Neuronal stem cell (in vitro differentiated cells): ENCODE results near the gene WRAP73.

Source experiments
- DNase-seq: peaks from one replicate; pipeline ENCODE4 v3.0.0-alpha.2; 2013; ENCODE audit warnings: low spot score
- H2AFZ ChIP-seq: one replicate; pipeline ENCODE4 v1.6.1; 2013; ENCODE audit warnings: mild to moderate bottlenecking, low read length, inconsistent platforms
- H2AK5ac ChIP-seq: 2 replicates; pipeline ENCODE4 v1.6.1; 2013; ENCODE audit warnings: low read depth, mild to moderate bottlenecking, inconsistent platforms, low read length, moderate library complexity, mixed read lengths
- H2BK120ac ChIP-seq: 2 replicates; pipeline ENCODE4 v1.6.1; 2013; ENCODE audit warnings: low read depth, mild to moderate bottlenecking, inconsistent platforms, low read length, moderate library complexity, mixed read lengths
- H2BK12ac ChIP-seq: one replicate; pipeline ENCODE4 v1.6.1; 2013; ENCODE audit warnings: low read length, inconsistent platforms
- H2BK15ac ChIP-seq: 2 replicates; pipeline ENCODE4 v1.6.1; 2013; ENCODE audit warnings: mild to moderate bottlenecking, low read length, inconsistent platforms, mixed read lengths
- H2BK5ac ChIP-seq: one replicate; pipeline ENCODE4 v1.6.1; 2013; ENCODE audit warnings: inconsistent platforms, mild to moderate bottlenecking, low read length, moderate library complexity
- H3K14ac ChIP-seq: one replicate; pipeline ENCODE4 v1.6.1; 2013; ENCODE audit warnings: low read length, inconsistent platforms
- H3K18ac ChIP-seq: 2 replicates; pipeline ENCODE4 v1.6.1; 2013; ENCODE audit warnings: low read length, inconsistent platforms
- H3K23ac ChIP-seq: 2 replicates; pipeline ENCODE4 v1.6.1; 2013; ENCODE audit warnings: low read depth, mild to moderate bottlenecking, mixed read lengths, low read length, inconsistent platforms; ENCODE audit not compliant: poor library complexity
- H3K27ac ChIP-seq: replicated peaks from 3 replicates; pipeline ENCODE4 v1.5.1; 2013; ENCODE audit warnings: low read length, inconsistent platforms
- H3K27me3 ChIP-seq, 3 experiments: 2 replicates each; pipeline ENCODE4 v1.6.1; 2013; ENCODE audit warnings: low read length in 3 of 3, mild to moderate bottlenecking in 2 of 3, inconsistent platforms in 1 of 3, low read depth in 1 of 3, mixed read lengths in 1 of 3, moderate library complexity in 1 of 3; ENCODE audit not compliant: control insufficient read depth in 3 of 3, insufficient read depth in 3 of 3
- H3K36me3 ChIP-seq, 2 donors: replicated peaks in 1 of 2; 2 replicates each; pipeline ENCODE4 v1.6.1; 2013; ENCODE audit warnings: low read length in 2 of 2; ENCODE audit not compliant: control insufficient read depth in 2 of 2, insufficient read depth in 2 of 2
- H3K4ac ChIP-seq: 2 replicates; pipeline ENCODE4 v1.6.1; 2013; ENCODE audit warnings: inconsistent platforms, mild to moderate bottlenecking, low read length, moderate library complexity
- H3K4me1 ChIP-seq, 2 donors: 1 replicate in 1 of 2; 2 replicates in 1 of 2; pipeline ENCODE4 v1.6.1; 2013; ENCODE audit warnings: low read length in 2 of 2, low read depth in 1 of 2; ENCODE audit not compliant: control insufficient read depth in 2 of 2, insufficient read depth in 1 of 2
- H3K4me2 ChIP-seq: one replicate; pipeline ENCODE4 v1.6.1; 2013; ENCODE audit warnings: mild to moderate bottlenecking, low read length, inconsistent platforms; ENCODE audit not compliant: insufficient read depth, poor library complexity, severe bottlenecking
- H3K4me3 ChIP-seq, 2 donors: 2 replicates each; pipeline ENCODE4 v1.5.1; 2013; ENCODE audit warnings: low read length in 2 of 2, mild to moderate bottlenecking in 2 of 2, inconsistent platforms in 1 of 2, moderate library complexity in 1 of 2
- H3K79me1 ChIP-seq: one replicate; pipeline ENCODE4 v1.6.1; 2013; ENCODE audit warnings: low read depth, mild to moderate bottlenecking, inconsistent platforms, low read length, moderate library complexity
- H3K9ac ChIP-seq: one replicate; pipeline ENCODE4 v1.6.1; 2013; ENCODE audit warnings: mild to moderate bottlenecking, low read depth, low read length, inconsistent platforms; ENCODE audit not compliant: poor library complexity
- H3K9me3 ChIP-seq, 2 donors: replicated peaks in 1 of 2; 2 replicates each; pipeline versions ENCODE3 to v1.6.1; 2013; ENCODE audit warnings: low read length in 2 of 2, mild to moderate bottlenecking in 2 of 2, inconsistent platforms in 1 of 2, low read depth in 1 of 2, mixed read lengths in 1 of 2, moderate library complexity in 1 of 2; ENCODE audit not compliant: control insufficient read depth in 2 of 2, insufficient read depth in 1 of 2
- H4K8ac ChIP-seq: one replicate; pipeline ENCODE4 v1.6.1; 2013; ENCODE audit warnings: low read depth, mild to moderate bottlenecking, inconsistent platforms, low read length, moderate library complexity
- H4K91ac ChIP-seq: one replicate; pipeline ENCODE4 v1.6.1; 2013; ENCODE audit warnings: low read length, low read depth, mild to moderate bottlenecking, inconsistent platforms; ENCODE audit not compliant: poor library complexity
- WGBS, 2 donors: extraction: QIAGEN DNeasy Blood & Tissue Kit; methylation state at CpG; one replicate each; pipeline ENCODE4 v1.1.7; 2013; ENCODE audit warnings: missing lambda C conversion rate in 2 of 2, mixed read lengths in 1 of 2; ENCODE audit not compliant: insufficient read length in 2 of 2, insufficient replicate concordance in 1 of 2; ENCODE audit errors: extremely low coverage in 2 of 2; 5-methylcytosine and 5-hydroxymethylcytosine counted together

The WRAP73 gene

DNA sequence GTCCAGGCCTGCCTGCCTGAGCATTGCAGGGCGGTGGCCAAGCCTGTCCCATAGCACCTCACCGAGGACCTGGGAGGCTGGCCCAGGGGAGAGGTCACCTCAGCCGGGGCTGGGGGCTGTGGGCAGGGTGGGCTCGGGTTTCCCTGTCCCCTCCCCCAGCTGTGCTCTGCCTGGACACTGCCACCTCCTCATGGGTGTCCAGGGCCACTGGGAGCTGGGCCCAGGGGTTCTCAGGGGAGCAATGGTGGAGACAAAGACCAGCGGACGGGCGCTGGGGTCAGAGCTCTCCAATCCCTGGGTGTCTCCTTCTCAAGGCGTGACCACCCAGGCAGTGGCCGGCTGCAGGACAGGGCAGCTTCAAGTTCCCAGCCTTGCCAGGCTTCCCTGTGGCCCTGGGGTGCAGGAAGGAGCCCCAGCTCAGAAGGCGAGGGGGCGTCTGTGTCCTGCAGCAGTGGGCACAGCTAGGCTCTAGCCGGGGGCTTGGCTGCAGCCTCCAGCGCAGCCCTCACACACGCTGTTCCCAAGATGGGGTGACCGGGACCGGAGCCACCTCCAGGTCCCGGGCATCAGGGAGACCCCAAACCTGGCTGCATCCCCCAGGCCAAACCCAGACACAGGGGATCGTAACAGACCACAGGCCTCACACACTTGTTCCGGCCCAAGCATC is 31.5 kb upstream of the WRAP73 start:
- Histone ChIP-seq H4K91ac (no peak overlapping the region), H2AFZ (peak overlapping the region; percentile 28), H3K4me1 (peaks cover 0 to 11% of the 10 kb centered on the region in 2 donors), H3K9ac (peak overlapping the region; percentile 21), H2BK12ac (peak overlapping the region; percentile 88), H2BK5ac (peak overlapping the region; percentile 93), H3K18ac (peak overlapping the region; percentile 94), H2BK15ac (peak overlapping the region; percentile 96), H4K8ac (peak overlapping the region; percentile 65), H2AK5ac (peak overlapping the region; percentile 97), H3K4me3 (no peak overlapping the region), H3K4me2 (no peak overlapping the region), H2BK120ac (peak overlapping the region; percentile 72), H3K79me1 (peaks cover 2% of the 10 kb centered on the region), H3K4ac (peak overlapping the region; percentile 23), H3K27me3 (peaks cover 0 to 74% (median 16%) of the 10 kb centered on the region in 3 experiments), H3K9me3 (no peaks in the 10 kb centered on the region), H3K27ac (no peak overlapping the region), H3K36me3 (no peaks in the 10 kb centered on the region), H3K23ac (peak overlapping the region; percentile 94), H3K14ac (no peak overlapping the region)
- no CpG with 5 or more reads among the region's 19 CpGs for WGBS, 2 donors
- DNase-seq = no peak

DNA sequence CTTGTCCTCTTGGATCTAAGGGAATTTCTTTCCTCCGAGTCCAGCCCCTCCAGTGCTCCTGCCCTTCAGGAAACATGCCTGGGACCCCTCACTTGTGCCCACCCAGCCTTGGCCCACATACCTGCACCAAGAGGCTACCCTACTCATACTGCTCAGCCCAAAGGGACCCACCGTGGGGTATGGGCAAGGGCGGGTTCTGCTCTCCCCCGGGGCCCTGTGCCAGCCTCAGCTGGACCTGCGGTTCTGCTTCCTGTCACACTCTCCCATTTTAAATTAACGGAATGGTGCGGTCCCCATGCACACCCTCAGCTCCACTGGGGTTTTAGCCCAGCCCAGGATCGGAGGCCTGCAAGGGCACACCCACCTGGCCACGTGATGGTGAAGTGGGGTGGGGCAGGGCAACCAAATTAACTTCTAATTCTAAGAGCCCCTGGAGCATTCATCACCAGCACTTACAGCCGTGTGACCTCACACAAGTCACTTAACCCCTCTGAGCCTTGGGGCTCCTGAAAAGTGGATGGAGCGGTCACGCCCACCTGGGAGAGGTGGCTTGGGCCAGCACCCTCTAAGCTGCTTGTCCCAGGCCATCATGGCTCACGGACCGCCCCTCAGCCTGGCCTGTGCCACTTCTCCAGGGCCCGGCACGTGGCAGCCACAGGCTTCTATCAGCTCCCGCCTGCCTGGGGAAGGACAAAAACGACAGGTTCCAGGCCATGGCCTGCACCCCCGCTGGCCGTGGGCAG is 30.8 kb upstream of the WRAP73 start:
- Histone ChIP-seq H3K27ac (no peak overlapping the region), H3K27me3 (peaks cover 0 to 74% (median 14%) of the 10 kb centered on the region in 3 experiments), H3K23ac (peak overlapping the region; percentile 94), H3K4ac (no peak overlapping the region), H2BK120ac (peak overlapping the region; percentile 16), H2AFZ (peak overlapping the region; percentile 28), H4K91ac (no peak overlapping the region), H2BK12ac (peak overlapping the region; percentile 41), H3K18ac (peak overlapping the region; percentile 94), H3K9ac (no peak overlapping the region), H3K4me3 (no peak overlapping the region), H3K9me3 (no peaks in the 10 kb centered on the region), H2BK5ac (peak overlapping the region; percentile 93), H3K14ac (peak overlapping the region; percentile 67), H3K4me2 (no peak overlapping the region), H3K36me3 (no peaks in the 10 kb centered on the region), H2BK15ac (peak overlapping the region; percentile 96), H3K79me1 (peaks cover 2% of the 10 kb centered on the region), H3K4me1 (peaks cover 0 to 11% of the 10 kb centered on the region in 2 donors), H4K8ac (peak overlapping the region; percentile 65), H2AK5ac (peak overlapping the region; percentile 97)
- WGBS, 2 donors = no CpG with 5 or more reads among the region's 20 CpGs
- no peak for DNase-seq

DNA sequence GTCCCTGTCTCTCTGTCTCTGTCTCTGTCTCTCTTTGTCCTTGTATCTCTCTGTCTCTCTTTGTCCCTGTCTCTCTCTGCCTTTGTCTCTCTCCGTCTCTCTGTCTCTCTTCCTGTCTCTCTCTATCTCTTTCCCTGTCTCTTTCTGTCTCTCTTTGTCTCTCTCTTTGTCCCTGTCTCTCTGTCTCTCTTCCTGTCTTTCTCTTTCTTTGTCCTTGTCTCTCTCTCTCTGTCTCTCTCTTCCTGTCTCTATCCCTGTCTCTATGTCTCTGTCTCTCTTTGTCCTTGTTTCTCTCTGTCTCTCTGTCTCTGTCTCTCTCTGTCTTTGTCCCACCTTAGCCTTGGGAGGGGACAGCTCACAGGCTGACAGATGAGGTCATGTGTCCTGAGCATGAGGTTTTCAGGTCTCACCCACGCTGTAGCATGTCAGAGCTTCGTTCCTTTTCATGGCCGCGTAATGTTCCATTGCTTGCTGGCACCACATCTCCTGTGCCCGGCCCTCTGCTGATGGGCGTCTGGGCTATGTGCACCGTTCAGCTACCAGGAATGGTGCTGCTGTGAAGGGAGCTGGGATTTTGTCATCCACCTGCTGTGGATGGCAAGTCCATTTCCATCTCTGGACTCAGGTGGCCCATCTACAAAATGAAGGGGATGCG is 30.0 kb upstream of the WRAP73 start:
- no peak for DNase-seq
- H2AFZ ChIP-seq = no peak overlapping the region

More for the DNA sequence above, 30.0 kb upstream of the WRAP73 start:
- no peak overlapping the region for H3K27ac ChIP-seq
- peak overlapping the region in 1 of 2 donors; percentile 19 for H3K4me3 ChIP-seq
- no peak overlapping the region for H2BK12ac ChIP-seq
- no peaks in the 10 kb centered on the region for H3K9me3 ChIP-seq
- H4K8ac ChIP-seq = no peak overlapping the region
- no peak overlapping the region for H3K23ac ChIP-seq
- WGBS, 2 donors = no CpG with 5 or more reads among the region's 9 CpGs
- peaks cover 0 to 71% (median 9%) of the 10 kb centered on the region in 3 experiments for H3K27me3 ChIP-seq
- H4K91ac ChIP-seq = no peak overlapping the region
- H3K18ac ChIP-seq = no peak overlapping the region
- H2BK120ac ChIP-seq = no peak overlapping the region
- H3K4ac ChIP-seq = no peak overlapping the region
- no peak overlapping the region for H3K4me2 ChIP-seq
- H2BK15ac ChIP-seq = no peak overlapping the region
- H2BK5ac ChIP-seq = no peak overlapping the region
- no peak overlapping the region for H3K14ac ChIP-seq
- H3K36me3 ChIP-seq = no peaks in the 10 kb centered on the region
- H3K9ac ChIP-seq = no peak overlapping the region
- H3K4me1 ChIP-seq = peaks cover 0 to 11% of the 10 kb centered on the region in 2 donors
- H2AK5ac ChIP-seq = peak overlapping the region; percentile 97
- H3K79me1 ChIP-seq = peaks cover 2% of the 10 kb centered on the region
